ENCODE data around the gene RBM33.

Gene RBM33

GRCh38 chr7:155631155-155631554 lies 13.3 kb upstream of the RBM33 start:
- peaks cover 23% of the 10 kb centered on the region for H3K36me3 Mint-ChIP-seq (ENCODE audit: low read depth)
- peaks cover 4% of the 10 kb centered on the region for H3K27me3 Mint-ChIP-seq (ENCODE audit: low read depth, poor library complexity)
- H3K27ac Mint-ChIP-seq, result no peak overlapping the region
- H3K9me3 Mint-ChIP-seq, result peaks cover 90% of the 10 kb centered on the region
- no peak for DNase-seq
- H3K4me1 Mint-ChIP-seq, result no peaks in the 10 kb centered on the region
- TF ChIP-seq, protein P1, sequence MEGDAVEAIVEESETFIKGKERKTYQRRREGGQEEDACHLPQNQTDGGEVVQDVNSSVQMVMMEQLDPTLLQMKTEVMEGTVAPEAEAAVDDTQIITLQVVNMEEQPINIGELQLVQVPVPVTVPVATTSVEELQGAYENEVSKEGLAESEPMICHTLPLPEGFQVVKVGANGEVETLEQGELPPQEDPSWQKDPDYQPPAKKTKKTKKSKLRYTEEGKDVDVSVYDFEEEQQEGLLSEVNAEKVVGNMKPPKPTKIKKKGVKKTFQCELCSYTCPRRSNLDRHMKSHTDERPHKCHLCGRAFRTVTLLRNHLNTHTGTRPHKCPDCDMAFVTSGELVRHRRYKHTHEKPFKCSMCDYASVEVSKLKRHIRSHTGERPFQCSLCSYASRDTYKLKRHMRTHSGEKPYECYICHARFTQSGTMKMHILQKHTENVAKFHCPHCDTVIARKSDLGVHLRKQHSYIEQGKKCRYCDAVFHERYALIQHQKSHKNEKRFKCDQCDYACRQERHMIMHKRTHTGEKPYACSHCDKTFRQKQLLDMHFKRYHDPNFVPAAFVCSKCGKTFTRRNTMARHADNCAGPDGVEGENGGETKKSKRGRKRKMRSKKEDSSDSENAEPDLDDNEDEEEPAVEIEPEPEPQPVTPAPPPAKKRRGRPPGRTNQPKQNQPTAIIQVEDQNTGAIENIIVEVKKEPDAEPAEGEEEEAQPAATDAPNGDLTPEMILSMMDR (IDR thresholded peaks at IDR 0.05), result no peak
- H3K4me3 Mint-ChIP-seq, result no peak overlapping the region

DNA sequence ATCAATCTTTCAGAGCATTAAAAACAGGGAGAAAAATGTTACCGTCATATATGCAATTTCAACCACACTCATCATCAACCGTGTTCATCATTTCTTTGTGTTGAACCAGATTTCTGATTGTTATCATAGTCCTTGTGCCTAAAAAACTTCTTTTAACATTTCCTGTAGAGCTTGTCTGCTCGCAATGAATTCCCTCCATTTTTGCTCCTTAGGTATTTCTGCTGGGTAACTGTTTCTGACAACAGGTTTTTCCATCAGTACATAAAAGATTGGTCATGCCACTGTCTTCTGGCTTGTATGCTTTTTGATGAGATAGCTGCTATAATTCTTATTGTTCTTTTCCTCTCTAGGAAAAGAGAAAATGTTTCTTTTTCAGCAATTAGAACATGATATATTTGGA lies 8.6 kb upstream of the RBM33 start:
- peaks cover 60% of the 10 kb centered on the region for H3K36me3 Mint-ChIP-seq (ENCODE audit: low read depth)
- peaks cover 8% of the 10 kb centered on the region for H3K27me3 Mint-ChIP-seq (ENCODE audit: low read depth, poor library complexity)
- TF ChIP-seq, protein P1 (IDR thresholded peaks at IDR 0.05), result no peak
- H3K4me3 Mint-ChIP-seq, result no peak overlapping the region
- no peak for DNase-seq
- no peak overlapping the region for H3K27ac Mint-ChIP-seq
- no peaks in the 10 kb centered on the region for H3K4me1 Mint-ChIP-seq
- H3K9me3 Mint-ChIP-seq, result peaks cover 97% of the 10 kb centered on the region

- TF ChIP-seq, protein P1 (IDR thresholded peaks at IDR 0.05), result no peak
- no peak overlapping the region for H3K27ac Mint-ChIP-seq
- peaks cover 16% of the 10 kb centered on the region for H3K27me3 Mint-ChIP-seq (ENCODE audit: low read depth, poor library complexity)
- H3K4me3 Mint-ChIP-seq, result no peak overlapping the region
- peaks cover 98% of the 10 kb centered on the region for H3K9me3 Mint-ChIP-seq
- peaks cover 73% of the 10 kb centered on the region for H3K36me3 Mint-ChIP-seq (ENCODE audit: low read depth)
- DNase-seq, result no peak
- no peaks in the 10 kb centered on the region for H3K4me1 Mint-ChIP-seq
Observed at GRCh38 chr7:155637155-155637554, 7.3 kb upstream of the RBM33 start.

DNA sequence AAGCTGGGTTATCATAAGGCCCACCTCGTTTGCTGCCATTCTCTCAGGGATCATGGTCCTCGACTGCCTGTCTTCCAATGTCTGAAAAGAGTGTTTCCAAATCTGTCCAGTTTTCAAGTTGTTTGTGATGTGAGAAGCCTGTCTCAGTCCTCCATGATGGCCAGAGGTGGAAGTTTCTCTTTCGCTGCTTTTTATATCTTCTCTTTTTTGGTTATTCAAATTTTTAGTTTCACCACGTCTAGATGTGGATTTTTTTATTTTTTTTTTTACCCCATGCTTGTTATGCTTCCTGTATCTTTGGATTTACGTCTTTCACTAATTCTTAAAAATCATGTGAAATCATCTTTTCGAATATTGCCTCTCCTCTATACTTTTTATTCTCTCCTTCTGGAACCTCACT lies 6.1 kb upstream of the RBM33 start:
- Mint-ChIP-seq H3K27me3 (ENCODE audit: low read depth, poor library complexity) (peaks cover 16% of the 10 kb centered on the region), H3K36me3 (ENCODE audit: low read depth) (peaks cover 78% of the 10 kb centered on the region), H3K9me3 (peaks cover 95% of the 10 kb centered on the region), H3K4me1 (peaks cover 2% of the 10 kb centered on the region), H3K4me3 (no peak overlapping the region), H3K27ac (no peak overlapping the region)
- TF ChIP-seq, protein P1 (IDR thresholded peaks at IDR 0.05), result no peak
- no peak for DNase-seq

DNA sequence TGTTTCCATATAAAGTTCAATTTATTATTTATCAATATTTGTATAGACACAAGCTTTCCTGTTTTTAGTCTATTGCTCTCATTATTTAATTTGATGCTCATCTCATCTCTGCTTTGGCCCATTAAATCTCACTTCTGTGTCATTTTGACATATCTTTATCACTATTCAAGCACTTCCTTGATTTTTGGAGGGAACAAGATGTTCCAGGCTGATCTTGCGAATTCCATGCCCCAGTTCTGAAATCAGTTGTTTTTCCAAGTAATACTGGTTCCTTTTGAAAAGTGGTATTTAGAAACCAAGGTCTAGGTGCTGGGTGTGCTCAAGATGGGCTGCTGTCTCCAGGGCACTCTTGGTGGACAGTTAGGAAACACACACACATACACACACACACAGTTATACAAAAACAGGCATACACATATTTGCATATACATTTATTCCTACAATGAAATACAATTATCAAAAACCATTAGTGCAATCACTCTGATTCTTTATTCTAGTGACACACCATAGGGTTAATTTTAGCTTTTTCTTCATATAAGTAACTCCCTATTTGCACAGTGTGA lies 4.4 kb upstream of the RBM33 start:
- Mint-ChIP-seq H3K9me3 (peaks cover 87% of the 10 kb centered on the region), H3K36me3 (ENCODE audit: low read depth) (peaks cover 82% of the 10 kb centered on the region), H3K27ac (no peak overlapping the region)

GRCh38 chr7:155640629-155641028 lies 3.8 kb upstream of the RBM33 start:
- no peak overlapping the region for H3K4me3 Mint-ChIP-seq
- H3K36me3 Mint-ChIP-seq (ENCODE audit: low read depth), result peaks cover 86% of the 10 kb centered on the region
- TF ChIP-seq, protein P1 (IDR thresholded peaks at IDR 0.05), result no peak
- H3K9me3 Mint-ChIP-seq, result peaks cover 83% of the 10 kb centered on the region
- H3K4me1 Mint-ChIP-seq, result peaks cover 17% of the 10 kb centered on the region
- DNase-seq, result no peak
- no peak overlapping the region for H3K27ac Mint-ChIP-seq
- peaks cover 16% of the 10 kb centered on the region for H3K27me3 Mint-ChIP-seq (ENCODE audit: low read depth, poor library complexity)

More for the DNA sequence above, 4.4 kb upstream of the RBM33 start:
- H3K27me3 Mint-ChIP-seq (ENCODE audit: low read depth, poor library complexity), result peaks cover 16% of the 10 kb centered on the region
- TF ChIP-seq, protein P1 (IDR thresholded peaks at IDR 0.05), result no peak
- H3K4me3 Mint-ChIP-seq, result no peak overlapping the region
- no peak for DNase-seq
- H3K4me1 Mint-ChIP-seq, result peaks cover 11% of the 10 kb centered on the region

All from nephron progenitor cell (in vitro differentiated cells).